HG03097 (cell line): Measurements from ENCODE around the gene ADAMTS2.
"Not testable (repeated sequence)": the region's sequence is repeated elsewhere in the genome, so short reads cannot be mapped to it uniquely, and the experiment has no call there.

ENCODE experiments used
- ATAC-seq: cut with Tn5 transposase; IDR thresholded peaks from one replicate; pipeline ENCODE4 v1.9.1; 2021; ENCODE audit not compliant: unreplicated experiment, low FRiP score

The ADAMTS2 gene

GRCh38 chr5:179285776-179286162, 59.5 kb downstream of the ADAMTS2 start:
- ATAC-seq: not testable (repeated sequence)

GRCh38 chr5:179284751-179285631, 60.3 kb downstream of the ADAMTS2 start:
- no peak for ATAC-seq

DNA sequence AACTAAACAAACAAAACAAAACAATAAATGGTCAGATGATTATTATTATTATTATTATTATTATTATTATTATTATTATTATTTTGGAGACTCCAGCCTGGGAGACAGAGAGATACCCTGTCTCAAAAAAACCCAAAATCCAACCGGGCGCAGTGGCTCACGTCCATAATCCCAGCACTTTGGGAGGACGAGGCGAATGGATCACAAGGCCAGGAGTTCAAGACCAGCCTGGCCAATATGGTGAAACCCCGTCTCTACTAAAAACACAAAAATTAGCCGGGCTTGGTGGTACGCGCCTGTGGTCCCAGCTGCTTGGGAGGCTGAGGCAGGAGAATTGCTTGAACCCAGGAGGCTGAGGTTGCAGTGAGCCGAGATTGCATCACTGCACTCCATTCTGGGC, 61.4 kb downstream of the ADAMTS2 start:
- not testable (repeated sequence) for ATAC-seq

- ATAC-seq: no peak
These were observed 63.6 kb downstream of the ADAMTS2 start for GRCh38 chr5:179281694-179282093.

- no peak for ATAC-seq
These were observed 65.2 kb downstream of the ADAMTS2 start for GRCh38 chr5:179280095-179280490.

DNA sequence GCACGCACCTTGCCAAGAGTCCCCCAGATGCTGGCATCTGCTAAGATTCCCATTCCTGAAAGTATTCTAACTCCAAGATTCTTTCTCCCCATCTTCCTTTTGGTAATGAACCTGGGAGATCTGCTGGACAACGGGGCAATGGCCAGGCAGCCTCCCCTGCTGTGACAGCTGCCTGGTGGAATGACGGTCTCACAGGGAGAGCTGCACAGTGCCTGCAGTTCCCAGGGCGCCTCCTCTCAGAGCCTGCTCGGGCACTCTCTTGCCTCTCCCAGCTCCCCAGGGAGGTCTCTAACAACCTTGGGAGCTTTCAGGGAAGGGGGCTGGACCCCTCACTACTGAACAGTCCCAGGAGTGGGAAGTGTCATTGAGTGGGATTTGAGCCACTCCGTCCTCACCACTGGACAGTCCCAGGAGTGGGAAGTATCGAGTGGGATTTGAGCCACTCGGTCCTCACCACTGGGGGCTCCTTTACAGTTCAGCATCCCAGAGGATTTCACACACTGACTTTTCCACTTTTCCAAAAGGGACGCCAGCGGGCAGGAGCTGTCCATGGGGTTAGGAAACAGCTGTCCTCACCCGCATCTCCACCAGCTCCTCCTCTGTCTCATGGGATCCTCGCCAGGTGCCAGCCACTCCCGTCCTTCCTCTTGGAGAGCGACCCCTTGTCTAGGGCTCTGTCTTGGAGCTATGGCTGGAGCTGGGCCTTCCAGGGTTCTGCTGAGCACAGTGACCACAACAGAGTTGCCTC, 65.7 kb downstream of the ADAMTS2 start:
- ATAC-seq: no peak

DNA sequence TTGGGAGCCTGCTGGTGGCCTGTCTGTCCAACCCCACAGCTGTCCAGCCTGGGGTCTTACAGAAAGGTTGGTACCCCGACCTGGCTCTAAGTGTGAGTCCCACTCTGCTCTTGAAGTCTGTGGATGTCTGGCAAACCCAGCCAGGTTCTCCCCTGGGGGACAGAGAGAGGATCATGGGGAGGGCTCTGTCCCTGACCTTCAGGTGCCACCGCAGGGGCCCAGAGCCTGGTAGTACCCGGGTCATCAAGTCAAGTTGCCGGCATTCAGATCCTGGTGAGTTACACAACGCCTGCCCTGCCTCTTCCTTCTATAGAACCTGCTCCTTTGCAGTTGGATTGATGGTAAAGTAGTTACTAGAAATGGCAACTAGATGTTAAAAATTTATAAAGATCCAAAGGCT, 66.7 kb downstream of the ADAMTS2 start:
- ATAC-seq: no peak

DNA sequence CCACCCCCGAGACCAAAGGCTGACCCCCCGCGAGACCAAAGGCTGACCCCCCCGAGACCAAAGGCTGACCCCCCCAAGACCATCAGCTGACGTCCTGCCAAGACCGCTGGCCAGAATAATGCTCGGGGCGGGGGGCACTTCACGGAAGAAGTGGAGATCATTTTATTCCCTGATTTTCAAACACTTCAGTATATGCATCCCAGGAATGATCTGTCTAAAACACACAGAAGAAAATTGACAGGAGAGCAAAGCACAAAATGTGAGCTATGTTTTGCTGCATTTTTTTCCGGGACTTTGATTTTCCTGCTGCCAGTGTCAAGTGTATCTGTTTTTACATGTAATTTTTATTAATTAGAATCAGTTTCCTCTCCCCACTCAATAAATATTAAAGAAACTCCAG, 67.1 kb downstream of the ADAMTS2 start:
- ATAC-seq: no peak

DNA sequence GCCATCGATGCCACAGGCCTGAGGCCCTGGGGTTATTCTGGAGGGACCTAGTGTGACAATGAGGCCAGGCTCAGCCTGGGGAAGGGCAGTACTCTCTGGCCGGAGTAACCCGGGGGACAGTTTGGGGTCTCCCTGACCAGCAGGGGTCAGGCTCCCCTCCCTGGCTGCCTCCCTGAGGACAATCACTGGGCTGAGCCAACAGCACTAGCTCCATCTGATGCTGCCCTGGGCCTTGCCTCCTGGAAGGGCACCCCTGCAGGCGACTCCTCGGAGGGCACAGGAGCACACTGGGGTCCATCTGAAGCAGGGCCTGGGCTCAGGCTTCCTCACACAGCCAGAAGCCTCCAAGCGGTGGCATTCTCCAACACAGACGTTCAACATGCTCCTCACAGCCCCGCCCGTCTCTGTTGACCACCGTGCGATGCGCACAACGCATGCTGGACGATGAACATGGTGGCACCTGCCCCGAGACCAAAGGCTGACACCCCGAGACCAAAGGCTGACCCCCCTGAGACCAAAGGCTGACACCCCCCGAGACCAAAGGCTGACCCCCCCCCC, 68.3 kb downstream of the ADAMTS2 start:
- ATAC-seq: no peak

GRCh38 chr5:179275941-179276837, 69.1 kb downstream of the ADAMTS2 start:
- no peak for ATAC-seq

- ATAC-seq: no peak
These were observed 69.8 kb downstream of the ADAMTS2 start for GRCh38 chr5:179275381-179275878.

GRCh38 chr5:179274321-179275315, 70.6 kb downstream of the ADAMTS2 start:
- ATAC-seq: no peak

DNA sequence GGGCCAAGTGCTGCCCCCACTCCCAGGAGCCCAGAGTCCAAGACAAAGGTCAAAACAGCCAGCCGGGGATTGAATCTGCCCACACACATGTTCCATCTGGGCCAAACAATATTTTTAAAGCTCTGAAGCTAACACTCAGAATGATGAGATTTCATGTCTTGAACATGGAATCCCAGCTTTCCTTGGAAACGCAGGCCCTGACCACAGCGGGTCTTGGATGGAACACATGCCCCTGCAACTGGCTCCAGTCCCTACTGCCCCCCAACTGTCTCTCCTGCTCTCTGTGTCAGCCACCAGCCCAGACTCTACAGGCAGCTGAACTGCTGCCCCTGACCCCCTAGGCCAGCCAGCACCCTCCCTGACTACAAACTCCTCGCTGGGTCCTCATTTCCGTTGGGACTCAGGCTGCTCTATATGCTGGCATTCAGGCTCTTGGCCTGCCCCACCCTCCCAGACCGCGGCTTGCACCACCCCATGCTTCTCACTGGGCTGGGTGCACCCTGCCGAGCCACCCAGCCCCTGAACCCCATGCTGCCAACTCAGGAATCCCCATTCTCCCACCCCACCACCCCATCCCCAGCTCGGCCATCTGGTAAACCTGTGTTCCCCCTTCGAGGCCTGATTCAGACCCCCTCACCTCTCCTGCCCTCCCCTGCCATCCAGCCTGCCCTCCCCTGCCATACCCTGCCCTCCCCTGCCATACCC, 71.7 kb downstream of the ADAMTS2 start:
- no peak for ATAC-seq

GRCh38 chr5:179273073-179273435, 72.2 kb downstream of the ADAMTS2 start:
- ATAC-seq: no peak

DNA sequence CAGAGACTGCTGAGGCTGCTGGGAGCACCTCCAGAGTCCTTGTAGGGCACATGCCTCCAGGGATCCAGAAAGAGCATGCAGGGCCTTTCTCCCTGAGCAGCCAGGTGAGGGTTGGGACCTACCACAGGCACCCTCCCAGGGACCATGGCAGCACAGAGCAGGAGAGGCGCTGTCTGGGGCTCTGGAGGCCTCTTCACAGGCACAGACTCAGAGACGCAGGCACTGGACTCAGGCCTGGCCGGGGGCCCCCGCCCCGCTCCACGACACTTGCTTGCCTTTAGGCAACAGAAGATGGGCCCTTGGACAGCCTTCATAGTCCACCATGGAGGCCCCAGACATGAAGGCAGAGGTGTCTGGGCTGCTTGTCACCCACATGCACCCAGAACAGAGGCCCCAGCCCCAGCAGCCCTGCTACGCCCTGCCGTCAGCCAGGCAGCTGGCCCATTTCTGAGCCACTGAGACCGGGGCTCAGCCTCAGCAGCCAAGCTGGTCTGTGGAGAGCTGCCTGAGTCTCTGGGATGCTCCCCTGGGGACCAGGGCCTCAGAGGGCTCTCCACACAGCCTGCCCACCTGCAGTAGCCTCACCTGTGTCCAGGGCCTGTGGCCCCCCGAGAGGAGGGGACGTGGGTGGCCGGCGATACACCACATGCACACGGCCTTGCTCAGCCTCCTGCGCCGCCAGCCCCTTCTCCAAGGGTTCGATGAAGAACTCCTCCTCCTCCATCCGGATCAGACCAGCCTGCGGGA, 72.8 kb downstream of the ADAMTS2 start:
- no peak for ATAC-seq

DNA sequence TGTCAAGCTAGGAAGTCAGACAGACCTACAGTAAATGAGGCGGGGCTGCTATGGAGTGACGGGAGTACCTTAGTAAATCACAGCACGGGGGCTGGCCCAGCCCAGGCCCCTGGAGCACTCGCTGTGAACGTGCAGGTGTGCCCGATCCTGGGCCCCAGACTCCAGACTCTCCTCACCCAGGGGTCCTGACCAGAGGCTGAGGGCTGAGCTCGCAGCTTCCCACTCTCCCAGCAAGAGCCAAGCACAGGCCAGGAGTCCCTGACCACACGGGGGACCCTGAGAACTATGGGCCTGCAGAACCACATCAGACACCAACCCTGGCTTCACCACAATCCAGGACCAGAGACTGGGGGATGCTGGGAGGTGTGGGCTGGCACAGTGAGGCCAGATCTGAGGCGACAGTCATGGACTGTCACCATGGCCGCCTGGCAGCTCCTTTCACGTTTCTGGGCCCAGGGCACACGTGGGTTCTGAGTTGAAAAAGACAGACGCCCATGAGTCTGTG, 73.4 kb downstream of the ADAMTS2 start:
- ATAC-seq: no peak

- no peak for ATAC-seq
These were observed 73.9 kb downstream of the ADAMTS2 start for GRCh38 chr5:179271428-179271734.
